G401 (cell line): ENCODE data around the gene LDLRAP1. TPM values are rescaled to one million over a fixed set of nuclear protein-coding genes. Genes with fewer than 3 reads are reported as not detected.
A peak's percentile ranks its signal among the peaks of the same experiment; 100 is the strongest.

ENCODE experiments used
- DNase-seq: peaks from one replicate; pipeline ENCODE4 v3.0.0-alpha.2; 2015; ENCODE audit warnings: low spot score
- in situ Hi-C: cut with HindIII; loops from 2 replicates; pipeline ENCODE4 v1.10.0; 2016; ENCODE audit warnings: low sequenced_read_pairs, mixed read lengths
- total RNA-seq: library from RNA; depleted of rRNA; stranded (reverse); fragments of >200 nt; shearing (Covaris generic); gene quantifications from 2 replicates; pipeline ENCODE4 v1.2.3, GENCODE V29; 2014

LDLRAP1 gene
- total RNA-seq, 1 experiment from 2014 or later = 30.6 TPM

DNA sequence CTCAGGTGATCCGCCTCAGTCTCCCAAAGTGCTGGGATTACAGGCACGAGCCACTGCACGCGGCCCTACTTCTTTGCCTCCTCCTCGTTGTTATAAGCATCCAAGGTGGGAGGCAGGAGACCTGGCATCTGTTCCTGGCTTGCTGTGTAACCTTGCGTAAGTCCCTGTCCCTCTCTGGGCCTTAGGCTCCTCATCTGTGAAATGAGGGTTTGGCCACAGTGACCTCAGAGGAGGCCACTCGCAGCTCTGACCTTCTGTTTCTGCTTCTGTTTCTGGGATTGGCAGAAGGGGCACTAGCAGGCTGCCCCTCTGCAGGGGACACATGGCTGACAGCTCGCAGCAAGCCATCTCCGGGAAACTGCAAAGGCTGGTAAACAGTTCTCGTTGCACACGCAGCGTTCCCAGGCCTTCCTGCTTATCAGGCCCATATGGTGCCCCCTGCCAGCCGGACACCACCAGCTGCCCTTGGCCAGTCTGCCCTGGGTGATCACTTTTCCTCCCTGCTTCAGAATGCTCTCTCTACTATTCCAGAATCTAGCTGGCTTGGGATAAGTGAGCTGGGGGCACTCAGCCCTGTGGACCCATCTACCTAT, 2.6 kb upstream of the LDLRAP1 start:
- peak; percentile 99 for DNase-seq
- in situ Hi-C loops = no loop called here

DNA sequence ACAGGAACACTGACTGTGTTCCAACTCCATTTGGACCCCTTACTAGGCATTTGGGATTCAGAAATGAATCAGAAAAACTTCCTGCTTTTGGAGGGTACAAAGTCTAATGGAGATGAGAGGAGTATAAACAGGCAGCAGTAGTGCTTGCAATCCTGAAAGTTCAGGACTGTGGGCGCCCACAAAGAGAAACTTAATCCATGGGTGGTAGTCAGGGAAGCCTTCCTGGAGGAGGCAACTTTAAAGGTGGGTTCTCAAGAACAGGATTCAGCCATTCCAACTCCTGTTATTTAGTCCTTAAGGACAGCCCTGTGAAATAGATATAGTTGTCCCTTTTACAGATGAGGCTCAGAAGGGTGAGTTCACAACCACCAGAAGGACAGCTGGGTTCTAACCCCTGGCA, 2.0 kb upstream of the LDLRAP1 start:
- in situ Hi-C loops = no loop called here

DNA sequence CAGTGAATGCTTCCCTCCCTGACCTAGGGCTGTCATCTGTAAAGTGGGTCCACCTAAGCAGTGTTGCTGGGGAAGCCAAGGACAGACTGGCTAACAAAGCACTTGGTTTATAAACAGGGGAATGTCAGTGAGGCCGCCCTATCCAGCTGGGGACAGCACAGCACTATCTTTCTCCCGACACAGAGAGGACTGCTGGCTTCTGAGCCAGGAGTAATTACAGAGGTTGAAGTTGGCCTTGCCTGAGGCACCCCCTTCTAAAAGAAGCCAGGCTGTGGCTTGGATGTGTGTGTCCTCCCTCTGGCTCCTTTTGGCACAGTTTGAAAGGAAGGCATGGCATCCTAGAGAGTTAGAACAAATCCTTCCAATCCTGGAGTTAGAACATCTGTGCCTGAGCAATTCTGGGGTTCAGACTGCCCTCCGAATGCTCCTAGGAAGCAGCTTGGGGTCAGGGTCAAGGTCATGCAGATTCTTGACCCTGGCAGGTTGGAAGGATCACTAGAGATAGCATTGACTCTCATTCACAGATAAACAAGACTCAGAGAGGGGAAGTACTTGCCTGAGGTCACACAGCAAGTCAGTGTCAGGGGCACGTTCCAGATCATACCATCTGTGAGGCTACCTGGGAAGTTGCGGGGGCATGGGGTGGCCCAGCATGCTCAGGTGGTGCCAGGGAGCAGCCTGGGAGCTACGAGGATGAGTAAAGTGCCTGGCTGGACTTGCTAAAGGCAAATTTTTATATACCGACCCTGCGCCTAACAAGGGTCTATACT, 1.3 kb upstream of the LDLRAP1 start:
- in situ Hi-C loops = no loop called here
- no peak for DNase-seq

More for the DNA sequence above, 2.0 kb upstream of the LDLRAP1 start:
- no peak for DNase-seq

DNA sequence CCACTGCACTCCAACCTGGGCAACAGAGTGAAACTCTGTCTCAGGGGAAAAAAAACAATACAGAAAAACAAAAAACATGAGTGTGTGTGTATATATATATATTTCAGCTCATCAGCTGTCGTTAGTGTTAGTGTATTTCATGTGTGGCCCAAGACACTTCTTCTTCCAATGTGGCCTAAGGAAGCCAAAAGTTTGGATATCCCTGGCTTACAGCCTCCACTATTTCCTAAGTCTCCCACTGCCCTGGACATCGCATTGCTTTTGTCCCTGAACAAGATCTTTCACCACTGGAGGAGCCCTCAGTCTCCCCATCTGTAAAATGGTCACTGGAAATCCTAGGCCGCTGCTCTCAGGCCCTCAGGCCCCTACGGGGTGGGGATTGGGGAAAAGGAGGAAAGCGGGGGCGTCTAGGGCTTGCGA, 391 bp upstream of the LDLRAP1 start:
- DNase-seq = no peak
- in situ Hi-C loops = no loop called here

DNA sequence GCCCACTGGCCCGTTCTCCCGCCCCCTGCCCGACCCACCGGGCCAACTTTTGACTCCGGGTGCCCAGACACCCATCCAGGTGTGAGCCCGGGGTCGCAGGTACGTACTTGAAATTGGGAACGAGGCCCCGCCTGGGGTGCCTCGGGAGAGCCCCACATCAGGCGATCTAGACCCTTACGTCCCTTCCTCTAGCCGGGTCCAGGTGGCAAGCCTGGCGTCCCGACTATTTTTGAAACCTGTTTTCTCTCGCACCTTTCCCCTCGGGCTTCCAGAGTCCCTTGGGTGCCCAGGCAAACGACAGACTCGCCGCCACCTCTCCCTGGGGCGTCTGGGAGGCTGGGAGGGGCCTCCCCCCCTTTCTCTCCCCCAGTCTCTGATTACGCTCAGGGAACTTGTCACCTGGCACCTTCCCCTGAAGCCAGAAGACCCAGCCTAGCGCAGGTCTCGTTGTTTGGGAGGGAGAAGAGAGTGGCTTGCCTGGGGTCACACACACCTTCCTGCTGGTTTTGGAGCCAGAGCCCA, 898 bp downstream of the LDLRAP1 start:
- DNase-seq = no peak
- in situ Hi-C loops = no loop called here

DNA sequence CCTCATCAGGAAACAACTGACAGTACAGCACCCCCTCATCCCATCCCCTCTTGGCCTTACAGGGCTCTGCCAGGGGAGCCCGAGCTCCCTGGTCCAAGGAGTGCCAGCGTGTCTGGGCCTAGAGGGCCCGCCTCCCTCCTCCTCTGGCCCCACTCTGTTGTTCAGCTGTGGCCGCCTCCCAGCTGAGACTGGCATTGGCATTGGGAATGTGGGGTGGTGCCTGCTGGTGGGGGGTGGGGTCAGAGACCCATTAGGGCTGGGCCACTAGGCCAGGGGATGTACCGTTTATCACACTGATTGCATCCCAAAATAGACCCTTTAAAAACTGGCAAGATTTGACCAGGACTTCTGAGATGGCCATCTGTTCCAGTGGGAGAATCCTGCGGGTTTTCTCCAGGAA, 1.4 kb downstream of the LDLRAP1 start:
- peak; percentile 66 for DNase-seq
- in situ Hi-C loops = no loop called here

DNA sequence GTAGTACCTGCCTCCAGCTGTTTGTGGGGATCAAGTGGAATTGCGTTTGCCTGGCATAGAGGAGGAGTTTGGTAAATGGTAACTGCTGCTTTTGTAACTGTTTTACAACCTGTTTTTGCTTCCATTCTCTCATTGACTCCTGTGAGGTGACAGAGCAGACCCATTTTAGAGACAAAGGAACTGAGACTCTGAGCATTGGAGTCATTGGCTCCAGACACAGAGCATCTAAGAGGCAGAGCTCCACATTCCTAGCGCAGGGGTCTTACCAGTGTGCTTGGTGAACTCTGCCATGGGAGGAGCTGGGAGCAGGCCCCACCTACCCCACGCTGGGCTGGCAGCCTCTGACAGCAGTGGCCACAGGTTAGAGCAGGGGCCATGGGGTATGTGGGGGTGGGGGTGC, 2.4 kb downstream of the LDLRAP1 start:
- DNase-seq = no peak
- in situ Hi-C loops = no loop called here

DNA sequence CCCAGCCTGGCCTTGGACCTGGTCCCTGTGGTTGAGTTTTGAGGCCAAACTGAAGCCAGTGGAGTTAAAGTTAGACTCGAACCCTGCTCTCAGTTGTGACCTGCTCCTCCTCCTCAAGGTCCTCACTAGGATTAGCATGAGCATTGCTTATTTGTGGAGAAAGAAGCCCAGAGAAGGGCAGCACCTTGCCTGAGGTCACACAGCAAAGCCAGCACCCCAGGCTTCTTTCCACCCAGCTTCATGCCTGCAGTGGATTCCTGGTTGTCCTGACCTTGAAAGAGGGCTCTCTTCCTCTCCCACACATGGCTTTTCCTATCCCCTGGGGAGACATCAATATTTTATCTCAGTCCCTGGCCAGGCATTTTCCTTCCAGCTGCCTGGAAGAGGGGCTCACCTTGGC, 2.8 kb downstream of the LDLRAP1 start:
- no peak for DNase-seq
- in situ Hi-C loops = no loop called here

DNA sequence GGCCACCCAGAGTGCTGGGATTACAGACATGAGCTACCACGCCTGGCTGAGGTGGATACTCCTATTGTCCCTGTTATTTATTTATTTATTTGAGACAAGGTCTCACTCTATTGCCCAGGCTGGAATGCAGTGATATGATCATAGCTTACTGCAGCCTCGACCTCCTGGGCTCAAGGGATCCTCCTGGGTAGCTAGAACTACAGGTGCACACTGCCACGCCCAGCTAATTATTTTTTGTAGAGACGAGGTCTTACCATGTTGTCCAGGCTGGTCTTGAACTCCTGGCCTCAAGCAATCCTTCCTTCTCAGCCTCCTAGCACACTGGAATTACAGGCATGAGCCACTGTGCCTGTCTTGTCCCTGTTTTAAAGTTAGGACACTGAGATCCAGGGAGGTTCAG, 5.2 kb downstream of the LDLRAP1 start:
- DNase-seq = no peak
- in situ Hi-C loops = no loop called here

DNA sequence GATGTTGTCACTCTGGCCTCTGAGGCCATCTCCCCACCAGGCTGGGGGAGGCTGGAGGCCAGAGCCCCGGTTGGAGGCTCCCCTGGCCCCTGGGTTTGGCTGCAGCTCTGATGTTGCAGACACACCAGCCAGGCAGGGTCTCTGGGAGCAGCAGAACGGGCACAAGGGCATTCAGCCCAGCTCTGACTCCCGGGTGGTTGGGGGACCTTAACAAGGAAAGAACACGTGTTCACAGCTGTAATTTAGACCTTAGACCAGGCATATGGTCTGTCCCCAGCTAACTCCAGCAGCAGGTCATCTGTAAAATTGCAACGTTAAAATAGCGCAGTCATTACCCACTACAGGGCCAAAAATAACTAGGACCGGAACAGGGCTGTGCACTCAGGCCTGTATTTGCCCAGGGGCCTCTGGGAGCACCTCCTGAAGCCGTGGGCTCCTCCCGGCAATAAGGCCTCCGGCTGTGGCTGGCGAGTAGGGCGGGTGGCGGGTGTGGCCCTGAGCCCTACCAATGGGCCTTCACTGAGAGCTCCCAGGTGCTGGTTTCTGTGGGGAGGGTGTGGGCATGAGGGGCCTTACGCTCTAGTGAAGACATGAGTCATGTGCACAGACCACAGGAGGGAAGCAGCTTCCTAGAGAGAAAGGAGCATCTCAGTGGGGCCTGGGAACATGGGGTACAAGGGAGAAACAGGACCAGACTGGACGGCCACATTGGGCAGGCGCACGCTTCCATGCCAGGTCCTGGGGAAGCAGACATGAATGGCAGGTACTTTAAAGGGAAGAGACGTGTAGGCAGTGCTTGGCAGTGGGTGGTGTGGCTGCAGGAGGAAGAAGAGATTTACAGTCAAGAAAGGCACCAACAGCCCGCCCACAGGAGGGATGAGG, 6.1 kb downstream of the LDLRAP1 start:
- DNase-seq = peak; percentile 67
- in situ Hi-C loops = no loop called here

DNA sequence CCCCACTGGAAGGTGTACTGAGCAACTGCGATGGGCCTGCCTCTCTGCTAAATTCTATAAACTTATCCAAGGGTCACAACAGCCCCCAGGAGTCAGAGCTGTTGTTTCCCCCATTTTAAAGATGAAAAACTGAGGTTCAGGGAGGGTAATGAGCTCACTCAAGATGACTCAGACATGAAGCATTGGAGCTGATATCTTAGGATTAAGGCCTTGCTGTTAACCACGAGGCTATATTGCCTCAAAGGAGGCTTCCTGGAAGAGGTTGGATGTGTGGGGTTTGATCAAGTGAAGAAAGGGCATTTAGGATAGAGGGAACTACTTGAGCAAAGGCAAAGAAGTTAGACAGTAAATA, 6.7 kb downstream of the LDLRAP1 start:
- no peak for DNase-seq
- in situ Hi-C loops = no loop called here

DNA sequence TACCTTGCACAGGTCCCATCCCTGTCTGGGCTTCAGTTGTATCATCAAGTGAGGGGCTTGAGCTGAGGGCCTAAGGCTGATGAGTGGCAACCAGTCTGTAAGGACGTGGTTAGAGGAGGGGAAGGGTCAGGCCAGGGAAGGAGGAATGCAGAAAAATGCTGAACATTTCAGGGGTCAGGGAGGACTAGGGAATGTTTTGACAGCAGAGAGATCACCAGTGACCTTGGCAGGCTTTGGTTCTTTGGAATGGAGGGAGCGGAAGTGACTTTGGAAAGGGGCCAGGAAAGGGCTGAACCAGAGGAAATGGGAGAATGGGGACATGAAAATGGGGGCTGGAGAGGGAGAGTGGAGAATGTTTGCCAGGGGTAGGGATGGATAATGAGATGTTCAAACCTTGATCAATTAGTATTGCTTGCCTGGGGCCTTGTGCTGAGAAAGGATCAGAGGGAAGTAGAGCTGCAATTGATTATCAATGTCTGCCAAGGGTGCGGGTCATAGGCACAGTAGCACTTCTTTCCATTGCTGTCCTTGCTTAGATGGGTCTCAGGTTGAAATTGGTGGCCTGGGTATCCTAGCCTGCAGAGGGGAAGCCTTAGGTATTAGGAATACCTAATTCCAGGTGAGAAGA, 7.4 kb downstream of the LDLRAP1 start:
- DNase-seq = no peak
- in situ Hi-C loops = no loop called here

DNA sequence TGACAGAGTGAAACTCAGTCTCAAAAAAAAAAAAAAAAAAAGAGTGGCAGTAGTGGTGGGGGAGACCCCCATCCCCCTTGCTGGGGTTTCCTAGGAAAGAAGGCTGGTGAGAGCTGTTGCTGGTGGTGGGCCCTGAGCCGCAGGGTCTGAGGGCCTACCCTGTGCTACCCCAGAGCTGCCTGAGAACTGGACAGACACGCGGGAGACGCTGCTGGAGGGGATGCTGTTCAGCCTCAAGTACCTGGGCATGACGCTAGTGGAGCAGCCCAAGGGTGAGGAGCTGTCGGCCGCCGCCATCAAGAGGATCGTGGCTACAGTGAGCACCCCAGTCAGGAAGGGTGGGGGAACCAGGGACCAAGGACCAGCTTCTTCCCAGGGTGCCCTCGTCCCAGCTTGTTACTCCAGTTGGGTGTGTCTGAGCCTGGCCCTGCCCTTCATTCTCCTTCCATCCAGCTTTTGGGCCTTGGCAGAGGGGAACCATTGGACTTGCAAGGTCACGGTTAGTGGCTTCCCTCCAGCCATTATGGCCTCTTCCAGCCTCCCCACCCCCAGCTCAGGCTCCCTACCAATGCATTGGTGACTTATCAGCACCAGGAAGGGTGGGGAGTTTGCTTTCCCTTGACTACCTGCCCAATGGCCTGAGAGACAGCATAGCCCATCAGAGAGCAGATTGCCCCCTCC, 10.5 kb downstream of the LDLRAP1 start:
- in situ Hi-C loops = no loop called here
- no peak for DNase-seq

DNA sequence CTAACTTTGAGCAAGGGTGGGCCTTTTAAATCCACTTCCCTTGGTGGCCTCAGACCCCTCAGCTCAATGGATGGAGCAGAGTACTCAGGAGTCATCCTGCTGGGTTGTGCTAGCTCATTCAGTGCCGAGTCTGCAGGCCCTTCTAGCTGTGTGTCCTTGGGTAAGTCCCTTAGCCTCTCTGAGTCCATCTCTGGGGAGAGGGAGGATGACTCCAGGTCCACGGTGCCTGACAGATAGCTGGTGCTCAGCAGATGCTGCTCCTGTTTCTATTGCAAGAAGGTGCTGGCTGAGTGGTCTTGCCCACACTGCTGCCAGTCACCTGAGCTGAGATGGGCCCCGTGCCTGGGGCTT, 11.0 kb downstream of the LDLRAP1 start:
- no peak for DNase-seq
- in situ Hi-C loops = no loop called here

DNA sequence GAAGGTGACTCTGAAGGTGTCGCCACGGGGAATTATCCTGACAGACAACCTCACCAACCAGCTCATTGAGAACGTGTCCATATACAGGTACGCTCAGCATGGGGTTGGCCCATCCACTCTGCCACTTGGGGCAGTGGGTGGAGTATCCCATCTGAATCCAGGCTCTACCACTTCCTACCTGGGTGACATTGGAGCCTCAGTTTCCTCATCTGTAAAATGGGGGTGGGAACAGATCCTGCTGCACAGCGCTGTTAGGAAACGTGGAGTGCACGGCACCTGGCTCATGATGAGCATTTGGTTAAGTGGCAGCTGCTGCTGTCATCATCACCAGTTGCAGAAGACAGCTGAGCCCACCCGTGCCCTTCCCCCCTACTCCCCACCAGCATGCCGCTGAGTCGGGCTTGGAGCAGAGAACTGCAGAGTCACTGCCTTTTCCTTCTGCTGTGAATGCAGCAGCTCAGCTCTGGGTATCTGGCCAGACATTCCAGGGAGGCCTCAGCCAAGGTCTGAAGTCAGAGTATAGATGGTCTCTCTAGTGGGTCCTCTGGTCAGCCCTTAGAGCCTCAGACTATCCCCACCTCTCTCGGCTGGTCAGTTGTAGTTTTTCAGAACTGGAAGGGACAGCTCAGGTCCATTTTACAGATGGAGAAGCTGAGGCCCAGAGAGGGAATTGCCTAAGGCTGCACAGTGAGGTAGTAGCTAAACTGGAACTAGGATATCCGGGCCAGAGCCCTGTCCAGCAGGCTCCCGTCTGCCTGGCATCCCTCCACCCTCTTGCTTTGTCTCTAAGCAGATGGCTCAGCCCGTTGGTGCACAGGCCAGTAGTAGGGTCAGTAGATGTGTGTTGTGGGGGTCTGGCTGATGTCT, 11.7 kb downstream of the LDLRAP1 start:
- peak; percentile 79 for DNase-seq
- in situ Hi-C loops = no loop called here

DNA sequence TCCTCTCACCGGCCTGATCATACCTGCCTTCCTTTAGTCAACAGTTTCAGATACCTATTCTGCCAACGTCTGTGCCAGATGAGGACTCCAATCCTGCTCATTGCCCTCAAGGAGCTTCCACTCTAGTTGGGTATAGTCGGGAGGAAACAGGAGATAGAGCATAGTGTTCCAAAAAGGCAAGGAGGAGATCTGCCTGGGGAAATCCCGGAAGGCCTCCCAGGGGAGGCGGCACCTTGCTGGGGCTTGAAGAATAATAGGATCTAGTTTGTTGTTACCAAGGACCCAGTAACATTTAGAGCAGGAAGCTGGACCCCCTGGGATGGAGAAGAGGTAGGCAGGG, 12.3 kb downstream of the LDLRAP1 start:
- no peak for DNase-seq
- in situ Hi-C loops = no loop called here

DNA sequence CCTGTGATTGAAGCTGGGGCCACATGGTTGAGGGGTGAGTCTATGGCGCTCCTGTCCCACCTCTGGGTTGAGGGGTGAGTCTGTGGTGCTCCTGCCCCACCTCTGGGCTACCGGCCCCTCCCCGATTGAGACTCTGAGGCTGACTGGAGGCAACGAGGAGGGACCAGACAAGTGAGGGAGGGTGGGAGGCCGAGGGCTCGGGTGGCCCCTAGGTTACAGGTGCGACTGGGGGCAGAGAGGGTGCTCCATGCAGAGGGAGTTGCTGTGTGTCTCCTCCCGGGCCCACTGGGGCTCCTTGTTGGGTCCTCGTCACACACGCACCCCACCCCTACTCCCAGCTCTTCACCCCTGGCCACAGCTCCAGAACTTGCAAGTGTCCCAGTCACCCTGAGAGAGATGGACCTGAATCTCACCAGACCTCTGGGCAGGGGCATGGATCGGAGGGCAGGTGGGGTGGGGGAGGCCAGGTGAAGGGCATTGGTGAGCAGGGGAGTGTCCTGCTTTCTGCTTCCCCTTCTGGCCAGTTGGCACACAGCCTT, 12.8 kb downstream of the LDLRAP1 start:
- DNase-seq = no peak
- in situ Hi-C loops = no loop called here

DNA sequence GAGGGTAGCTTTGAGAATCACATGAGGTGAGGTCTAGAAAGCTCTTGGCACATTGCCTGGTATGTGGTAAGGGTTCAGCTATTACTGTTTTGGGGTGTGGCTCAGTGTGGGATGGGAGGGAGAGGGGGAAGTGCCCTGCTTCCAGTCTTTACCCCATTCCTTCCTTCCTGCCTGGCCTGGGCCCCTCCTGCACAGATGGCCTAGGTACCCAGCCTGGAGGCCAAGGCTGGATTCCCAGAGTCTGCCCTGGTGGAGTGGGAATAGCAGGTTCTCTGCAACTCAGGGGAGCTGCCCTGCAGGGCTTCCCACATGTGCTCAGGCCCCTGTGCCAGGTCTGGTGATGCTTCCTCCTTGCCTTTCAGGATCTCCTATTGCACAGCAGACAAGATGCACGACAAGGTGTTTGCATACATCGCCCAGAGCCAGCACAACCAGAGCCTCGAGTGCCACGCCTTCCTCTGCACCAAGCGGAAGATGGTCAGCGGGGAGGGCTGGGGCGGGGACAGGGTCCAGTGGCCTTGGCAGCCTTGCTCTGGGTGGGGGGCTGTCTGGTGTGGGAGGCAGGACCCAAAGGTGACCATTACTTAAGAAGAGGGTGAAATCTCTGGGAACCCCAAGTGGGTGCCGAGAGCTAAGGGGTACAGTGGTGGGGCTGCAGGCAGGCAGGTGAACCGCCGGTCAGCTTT, 13.5 kb downstream of the LDLRAP1 start:
- in situ Hi-C loops = no loop called here
- DNase-seq = peak; percentile 90
